HG03378 (cell line): ENCODE data around the gene TMEM141.

Experiments
- ATAC-seq: cut with Tn5 transposase; IDR thresholded peaks from one replicate; pipeline ENCODE4 v1.9.1; 2021; ENCODE audit warnings: mild to moderate bottlenecking, moderate library complexity; ENCODE audit not compliant: unreplicated experiment

Gene TMEM141

DNA sequence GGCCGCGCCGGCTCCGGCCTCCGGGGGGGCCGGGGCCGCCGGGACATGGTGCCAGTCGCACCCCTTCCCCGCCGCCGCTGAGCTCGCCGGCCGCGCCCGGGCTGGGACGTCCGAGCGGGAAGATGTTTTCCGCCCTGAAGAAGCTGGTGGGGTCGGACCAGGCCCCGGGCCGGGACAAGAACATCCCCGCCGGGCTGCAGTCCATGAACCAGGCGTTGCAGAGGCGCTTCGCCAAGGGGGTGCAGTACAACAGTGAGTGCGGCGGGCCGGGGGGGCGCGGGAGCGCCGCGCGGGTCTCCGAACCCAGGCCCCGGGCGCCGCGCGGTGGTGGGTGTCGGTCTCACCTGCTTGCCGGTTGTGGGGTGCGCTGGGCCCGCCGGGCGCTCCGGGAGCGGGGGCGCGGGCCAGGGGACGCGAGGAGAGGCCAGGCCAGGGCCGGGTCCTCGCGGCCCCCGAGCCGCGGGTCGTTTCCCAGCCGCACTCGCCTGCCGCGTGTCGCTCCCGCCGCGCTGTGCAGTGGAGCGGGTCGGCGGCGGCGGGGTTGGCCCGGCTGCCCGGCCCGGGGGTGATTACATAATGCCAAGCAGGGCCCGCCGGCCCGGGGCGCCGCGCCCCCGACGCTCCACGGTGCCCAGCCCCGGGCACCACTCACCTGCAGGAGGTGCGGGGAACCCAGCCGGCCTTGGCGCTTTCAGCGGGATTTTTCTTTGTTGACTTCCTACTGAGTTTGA, 17.1 kb downstream of the TMEM141 start:
- ATAC-seq, result no peak

DNA sequence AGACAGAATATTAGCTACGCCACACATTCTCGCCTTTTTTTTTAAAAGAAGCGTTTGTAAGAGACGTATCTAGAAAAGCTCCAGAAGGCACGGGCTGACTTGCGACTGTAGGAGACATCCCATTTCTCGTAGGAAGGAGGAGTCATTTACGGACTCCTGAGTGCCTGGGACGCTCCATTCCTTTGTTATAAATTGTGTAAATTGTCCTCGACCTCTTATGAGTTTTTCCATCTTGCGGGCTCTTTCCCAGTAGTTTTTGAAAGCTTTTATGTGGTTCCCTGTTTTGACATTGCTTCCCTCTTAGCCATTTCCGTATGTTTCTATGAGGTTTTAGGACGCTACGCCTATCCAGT, 17.6 kb downstream of the TMEM141 start:
- ATAC-seq, result no peak

DNA sequence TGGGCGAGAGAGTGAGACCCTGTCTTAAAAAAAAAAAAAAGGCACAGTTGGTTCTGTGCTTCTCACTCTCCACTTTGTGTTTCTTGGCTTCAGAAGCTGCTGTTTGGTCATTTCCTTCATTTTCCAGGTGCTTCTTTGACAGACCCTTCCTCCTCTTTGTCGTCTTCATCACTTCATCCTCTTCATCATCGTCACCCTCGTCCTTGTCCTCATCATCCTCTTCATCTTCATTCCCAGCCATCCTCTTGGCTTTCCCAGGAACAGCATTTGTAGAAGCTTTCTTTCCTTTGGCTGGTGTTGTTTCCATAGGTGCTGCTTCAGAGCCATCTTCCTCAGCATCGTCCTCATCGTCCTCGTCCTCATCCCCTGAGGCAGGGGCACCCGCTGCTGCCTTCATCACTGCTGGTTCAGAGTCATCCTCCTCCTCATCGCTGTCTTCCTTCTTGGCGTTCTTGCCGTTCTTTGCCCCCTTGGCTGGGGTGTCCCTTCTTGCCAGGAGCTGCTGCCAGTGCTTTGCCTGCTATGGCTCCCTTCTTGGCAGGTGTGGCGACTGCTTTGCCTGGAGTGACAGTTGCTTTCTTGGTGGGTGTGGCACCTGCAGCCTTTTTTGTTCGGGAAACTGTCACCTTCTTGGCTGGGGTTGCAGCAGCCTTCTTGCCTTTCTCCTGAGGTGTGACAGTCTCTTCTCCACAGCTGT, 23.7 kb downstream of the TMEM141 start:
- ATAC-seq, result no peak

DNA sequence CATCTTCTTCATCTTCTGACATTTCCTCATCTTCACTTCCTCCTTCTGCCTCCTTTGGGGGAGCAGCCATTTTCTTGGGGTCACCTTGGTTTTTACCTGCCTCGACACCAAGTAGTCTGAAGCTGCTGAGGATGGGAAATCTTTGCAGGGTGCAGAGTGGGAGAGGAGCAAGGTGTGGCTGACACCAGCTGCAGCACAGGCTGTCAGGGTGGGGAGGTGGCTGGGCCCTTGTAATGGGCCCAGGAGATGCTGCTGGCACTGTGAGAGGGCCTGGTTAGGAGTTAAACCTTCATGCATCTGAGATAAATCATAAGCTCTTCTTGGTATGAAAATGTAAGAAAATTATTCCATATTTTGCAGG, 24.3 kb downstream of the TMEM141 start:
- ATAC-seq, result no peak

DNA sequence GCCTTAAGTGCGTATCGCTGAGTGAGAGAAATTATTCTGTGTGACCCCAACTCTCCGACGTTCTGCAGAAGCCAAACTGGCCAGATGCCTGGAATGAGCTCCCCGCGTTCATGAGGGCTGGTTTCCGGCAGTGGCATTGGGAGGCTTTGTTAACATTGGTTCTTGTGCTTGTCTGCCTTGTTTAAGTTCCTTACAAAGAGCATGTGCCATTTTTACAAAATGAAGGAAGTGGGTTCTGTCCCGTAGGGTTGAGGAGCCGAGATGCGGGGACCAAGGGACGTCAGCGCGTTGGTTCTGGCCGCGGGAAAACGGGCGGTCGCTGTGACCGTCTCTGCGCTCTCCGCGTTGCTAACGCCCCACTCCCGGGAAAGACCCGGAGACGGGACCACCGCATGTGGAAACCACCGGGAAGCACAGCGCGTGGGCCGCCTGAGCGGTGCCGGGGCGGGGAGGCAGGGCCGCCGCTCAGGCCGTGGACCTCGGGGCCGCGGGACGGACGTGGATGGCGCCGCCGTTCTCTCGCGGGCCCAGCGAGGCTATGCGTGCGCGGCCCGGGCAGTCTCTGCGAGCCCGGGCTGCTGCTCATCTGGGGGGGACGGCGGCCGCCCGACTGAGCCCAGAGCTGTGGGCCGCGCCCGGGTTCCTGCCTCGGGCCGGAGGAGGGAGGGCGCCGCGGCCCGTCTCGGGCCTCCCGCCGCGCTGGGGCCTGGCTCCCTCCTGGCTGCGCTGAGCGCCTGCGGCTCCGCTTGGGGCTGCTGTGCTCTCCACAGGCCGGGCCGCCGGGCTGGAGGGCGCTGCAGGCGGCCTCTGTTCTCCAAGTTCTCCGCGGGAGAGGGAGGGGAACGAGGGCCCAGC, 30.1 kb downstream of the TMEM141 start:
- no peak for ATAC-seq

DNA sequence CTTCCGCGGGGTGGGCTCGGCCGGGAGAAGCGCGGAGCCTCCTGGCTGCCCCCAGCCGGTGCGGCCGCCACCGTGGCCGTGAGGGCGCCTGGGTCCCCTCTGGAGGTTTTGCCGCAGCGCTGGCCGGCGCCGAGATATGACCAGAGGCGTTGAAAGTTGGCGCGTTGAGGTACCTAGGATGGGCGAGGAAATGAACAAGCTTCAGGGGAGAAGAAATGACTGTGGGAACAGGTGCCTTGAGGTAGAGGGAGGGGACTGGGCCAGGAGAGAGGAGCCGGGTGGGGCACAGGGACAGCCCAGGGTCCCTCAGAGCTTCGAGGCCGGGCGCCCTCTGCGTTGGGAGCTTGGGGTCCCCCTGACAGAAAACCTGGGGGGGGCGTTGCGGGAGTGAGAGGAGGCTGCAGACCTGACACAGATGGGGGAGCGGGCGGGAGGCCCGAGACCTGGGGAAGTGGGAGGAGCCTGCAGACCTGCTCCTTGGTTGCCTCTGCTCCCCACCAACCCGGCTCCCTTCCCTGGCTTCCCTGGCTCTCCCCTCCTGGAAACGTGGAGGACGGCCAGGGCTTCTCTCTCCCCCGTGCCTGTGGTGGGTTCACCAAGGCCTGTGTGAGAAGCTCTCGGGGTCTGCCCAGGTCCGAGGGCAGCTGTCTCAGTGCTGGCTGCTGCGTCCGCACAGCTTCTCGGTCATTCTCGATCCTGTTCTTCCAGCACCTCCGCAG, 30.8 kb downstream of the TMEM141 start:
- no peak for ATAC-seq

DNA sequence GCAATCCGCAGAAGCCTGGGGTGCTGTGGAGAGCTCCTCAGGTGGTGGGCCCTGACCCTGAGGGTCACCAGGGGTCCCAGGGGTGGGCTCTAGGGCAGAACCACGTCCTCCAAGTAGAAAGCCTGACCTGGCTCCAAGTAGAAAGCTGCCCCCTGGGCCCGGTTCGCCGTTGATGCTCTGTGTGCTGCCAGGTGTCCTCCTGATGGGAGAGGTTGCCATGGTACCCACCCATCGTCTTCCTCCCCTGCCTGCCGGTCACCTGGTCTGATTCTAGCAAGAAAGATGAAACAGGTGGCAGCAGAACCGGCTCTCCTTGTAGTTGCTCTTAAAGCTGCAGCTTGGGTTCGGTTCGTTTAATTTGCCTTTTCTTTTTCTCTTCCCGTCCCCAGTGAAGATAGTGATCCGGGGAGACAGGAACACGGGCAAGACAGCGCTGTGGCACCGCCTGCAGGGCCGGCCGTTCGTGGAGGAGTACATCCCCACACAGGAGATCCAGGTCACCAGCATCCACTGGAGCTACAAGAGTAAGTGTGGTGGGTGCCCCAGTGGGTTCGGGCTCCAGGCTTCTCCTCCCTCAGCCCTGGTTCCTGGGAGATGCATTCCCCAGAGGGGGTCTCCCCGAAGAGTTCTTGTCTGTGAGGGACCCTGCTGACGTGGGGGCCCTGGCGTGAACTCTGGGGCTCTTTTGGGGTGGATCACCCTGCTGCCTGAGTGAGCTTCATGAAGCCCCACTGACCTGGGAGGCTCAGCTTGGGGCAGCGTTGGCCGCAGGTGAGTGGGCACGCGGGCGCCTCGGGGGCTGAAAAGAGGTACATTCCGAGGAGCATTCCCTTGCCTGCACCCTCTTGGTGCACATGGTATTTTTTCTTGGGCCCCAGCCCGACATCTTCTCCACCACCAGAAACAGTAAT, 32.2 kb downstream of the TMEM141 start:
- no peak for ATAC-seq

DNA sequence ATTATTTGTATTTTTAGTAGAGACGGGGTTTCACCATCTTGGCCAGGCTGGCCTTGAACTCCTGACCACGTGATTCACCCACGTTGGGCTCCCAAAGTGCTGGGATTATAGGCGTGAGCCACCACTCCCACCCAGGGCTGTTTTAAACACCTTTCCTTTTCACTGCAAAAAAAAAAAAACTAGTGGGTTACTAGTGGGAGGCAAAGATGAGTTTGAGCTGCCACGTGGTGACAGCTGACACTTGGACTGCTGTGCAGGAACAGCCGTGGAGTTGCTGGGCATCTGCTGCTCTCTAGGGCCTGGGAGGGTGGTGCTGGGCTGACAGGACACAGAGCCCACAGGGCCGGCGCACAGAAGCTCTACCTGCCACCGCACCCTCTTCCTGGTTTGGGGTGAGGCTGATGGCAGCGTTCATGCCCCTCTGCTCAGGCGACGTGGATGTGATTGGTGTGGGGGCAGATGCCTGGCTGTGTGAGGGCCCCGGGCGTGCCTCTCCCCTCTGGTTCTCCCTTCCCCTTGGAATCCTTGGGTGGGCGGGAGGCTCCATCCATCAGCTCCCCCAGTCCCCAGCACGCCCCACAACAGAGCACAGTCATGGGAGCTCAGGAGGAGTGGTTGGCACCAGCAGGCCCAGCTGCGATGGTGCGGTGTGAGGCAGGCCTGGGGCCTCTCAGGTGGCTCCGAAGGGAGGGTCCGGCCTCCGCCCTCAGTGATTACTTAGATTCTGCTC, 33.5 kb downstream of the TMEM141 start:
- ATAC-seq, result no peak

DNA sequence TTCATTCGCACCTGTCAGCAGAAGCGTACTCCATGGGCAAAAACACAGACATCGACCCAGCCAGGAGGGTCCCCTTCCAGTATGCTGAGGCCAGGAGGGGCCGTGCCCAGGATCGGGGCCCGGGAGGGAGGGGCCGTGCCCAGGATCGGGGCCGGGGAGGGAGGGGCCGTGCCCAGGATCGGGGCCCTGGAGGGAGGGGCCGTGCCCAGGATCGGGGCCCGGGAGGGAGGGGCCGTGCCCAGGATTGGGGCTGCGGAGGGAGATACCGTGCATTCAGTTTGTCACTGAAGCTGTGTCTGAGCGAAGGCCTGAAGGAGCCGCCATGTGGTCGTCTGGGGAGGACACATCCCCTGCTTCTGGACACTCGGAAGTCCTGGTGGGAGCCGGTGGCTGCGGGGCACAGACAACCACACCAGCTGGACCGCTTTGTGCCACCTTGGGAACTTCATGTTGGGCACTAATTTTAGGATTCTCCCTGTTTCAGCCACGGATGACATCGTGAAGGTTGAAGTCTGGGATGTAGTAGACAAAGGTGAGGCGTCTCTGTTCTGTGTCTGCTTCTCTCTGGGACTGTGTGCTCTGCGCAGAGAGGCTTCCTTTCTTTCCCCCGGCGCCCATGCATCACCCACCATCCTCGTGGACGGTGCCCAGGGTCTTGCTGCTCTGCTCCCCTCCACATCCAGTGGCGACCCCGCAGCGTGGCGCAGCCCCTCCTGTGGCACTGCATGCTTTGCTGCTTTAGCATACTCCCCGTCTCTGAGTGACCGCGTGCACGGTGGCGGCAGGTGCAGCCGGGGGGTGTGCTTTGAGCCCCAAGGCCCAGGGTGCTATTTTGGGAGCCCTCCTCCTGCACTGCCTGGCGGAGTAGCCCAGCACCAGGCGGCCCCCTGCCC, 34.4 kb downstream of the TMEM141 start:
- no peak for ATAC-seq

DNA sequence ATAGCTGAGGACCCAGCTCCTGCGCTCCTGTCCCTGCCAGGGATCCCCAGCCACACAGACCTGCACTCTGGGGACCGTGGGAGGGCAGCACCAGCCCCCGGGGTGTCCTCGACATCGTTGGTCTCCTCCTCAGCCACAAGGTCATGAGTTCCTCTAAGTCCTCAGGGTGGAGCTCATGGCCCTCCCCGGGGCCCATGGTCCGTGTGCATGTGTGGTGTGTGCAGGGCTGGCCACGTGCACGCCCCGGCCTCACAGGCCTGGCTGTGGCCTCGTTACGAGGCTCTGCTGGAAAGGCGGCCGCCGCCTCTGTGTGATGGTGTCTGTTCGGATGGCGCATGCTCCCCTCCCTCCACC, 35.0 kb downstream of the TMEM141 start:
- ATAC-seq, result no peak

DNA sequence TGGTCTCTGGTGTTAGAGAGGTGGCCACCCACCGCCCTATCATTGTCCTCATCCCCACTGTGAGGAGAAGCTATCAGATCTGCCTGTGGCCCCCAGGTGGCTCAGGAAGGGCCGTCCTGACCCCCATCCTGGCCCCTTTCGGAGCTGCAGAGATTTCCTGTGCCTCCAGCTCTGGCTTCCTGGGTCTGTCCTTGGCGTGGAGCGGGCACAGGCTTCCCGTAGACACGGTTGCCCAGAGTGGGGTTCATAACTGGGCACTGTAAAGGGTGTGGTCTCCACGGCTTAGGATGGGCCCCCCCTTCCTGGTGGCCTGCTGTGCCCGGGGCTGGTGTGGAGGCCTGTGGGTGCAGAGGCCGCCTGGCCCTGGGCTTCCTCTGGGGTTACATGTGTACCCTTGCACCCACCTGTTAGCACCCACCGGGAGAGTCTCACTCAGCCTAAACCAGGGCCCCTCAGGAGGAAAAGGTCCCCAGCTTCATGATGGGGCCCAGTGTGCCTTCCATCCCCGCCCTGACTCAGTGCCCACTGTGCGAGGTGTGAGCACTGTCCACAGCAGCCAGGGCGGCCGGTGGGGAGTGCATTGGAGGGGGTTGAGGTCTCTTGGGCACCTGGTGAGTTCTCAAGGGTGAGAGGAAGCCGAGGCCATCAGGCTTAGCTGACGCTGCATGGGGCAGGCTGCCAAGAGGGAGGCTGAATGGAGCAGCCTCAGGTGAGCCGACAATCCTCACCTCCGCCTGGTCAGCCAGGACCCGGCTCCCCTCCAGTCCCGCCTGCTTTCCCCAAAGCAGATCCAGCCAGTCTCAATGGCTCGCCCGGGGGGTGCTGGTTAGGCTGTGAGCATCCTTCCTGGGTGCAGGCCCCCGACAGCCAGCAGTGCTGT, 35.8 kb downstream of the TMEM141 start:
- ATAC-seq, result no peak

DNA sequence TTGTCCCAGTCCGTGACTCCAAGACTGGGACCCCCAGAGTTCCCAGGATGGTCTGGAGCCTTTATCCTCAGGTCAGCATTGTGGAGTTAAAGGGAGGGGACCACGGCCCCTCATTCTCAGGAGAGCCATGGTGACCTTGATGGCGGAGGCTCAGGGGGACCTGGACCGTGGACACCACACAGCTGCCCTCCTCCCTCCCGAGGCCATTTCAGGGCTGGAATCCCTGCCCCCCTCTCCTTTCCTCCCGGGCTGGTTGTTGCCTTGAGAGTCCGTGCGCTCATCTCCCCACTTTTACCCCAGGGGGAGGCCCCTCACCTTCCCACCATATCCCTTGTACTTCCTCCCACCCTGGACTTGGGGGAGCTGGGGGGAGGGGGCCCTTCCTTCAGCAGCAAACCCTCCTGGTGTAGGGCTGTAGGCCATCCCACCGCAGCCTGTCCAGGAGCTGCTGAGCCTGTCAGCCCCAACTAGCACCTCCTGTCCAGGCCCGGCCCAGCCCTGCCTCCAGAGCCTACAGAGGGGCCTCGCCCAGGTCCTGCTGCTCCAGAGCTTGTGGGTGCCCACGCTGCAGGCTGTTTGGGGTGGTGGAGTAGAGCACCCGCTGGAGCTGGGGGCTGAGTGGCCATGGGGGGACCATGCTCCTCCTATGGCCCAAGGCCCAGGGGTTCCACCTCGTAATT, 36.8 kb downstream of the TMEM141 start:
- no peak for ATAC-seq

DNA sequence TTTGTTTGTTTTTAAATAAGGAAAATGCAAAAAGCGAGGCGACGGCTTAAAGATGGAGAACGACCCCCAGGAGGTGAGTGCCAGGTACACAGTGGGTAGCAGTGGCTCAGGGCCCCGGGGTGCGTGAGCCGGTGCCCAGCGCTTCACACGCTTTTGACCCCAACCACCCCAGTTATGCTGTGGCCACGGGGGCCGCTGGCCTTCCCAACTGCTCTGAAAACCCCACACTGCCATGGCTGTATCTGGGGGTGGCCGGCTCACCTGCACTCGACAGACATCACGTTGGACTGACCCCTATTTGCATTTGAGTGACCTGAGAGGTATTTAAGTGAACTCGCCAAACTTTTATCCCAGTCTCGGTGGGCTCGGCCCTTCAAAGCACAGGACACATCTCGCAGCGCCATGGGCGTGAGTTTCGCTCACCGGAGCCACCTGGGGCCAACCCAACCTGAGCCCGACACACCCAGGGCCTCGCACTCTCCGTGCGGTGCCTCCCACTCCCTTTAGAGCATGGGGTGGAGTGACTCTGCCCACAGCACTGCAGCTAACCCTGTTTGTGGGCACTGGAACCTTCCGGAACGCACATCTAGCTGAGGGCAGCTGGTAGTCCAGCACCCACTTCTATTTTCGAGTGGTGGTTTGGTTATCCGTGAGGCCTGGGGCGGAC, 37.5 kb downstream of the TMEM141 start:
- no peak for ATAC-seq

DNA sequence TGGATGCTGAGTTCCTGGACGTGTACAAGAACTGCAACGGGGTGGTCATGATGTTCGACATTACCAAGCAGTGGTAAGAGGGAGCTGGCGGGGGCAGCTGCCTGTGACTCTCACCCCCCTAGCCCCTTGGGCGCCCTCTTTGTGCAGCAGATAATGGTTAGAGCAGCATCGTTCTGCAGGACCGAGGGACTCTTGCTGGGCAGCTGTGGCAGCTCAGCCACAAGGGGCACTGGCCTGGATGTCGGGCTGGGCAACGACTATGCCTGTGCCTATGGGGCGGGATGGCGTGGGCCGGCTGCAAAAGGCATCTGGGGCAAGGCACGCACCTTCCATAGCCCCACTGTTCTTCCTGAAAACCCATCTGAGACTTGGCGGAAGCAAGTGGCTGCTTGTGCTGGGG, 38.3 kb downstream of the TMEM141 start:
- no peak for ATAC-seq

DNA sequence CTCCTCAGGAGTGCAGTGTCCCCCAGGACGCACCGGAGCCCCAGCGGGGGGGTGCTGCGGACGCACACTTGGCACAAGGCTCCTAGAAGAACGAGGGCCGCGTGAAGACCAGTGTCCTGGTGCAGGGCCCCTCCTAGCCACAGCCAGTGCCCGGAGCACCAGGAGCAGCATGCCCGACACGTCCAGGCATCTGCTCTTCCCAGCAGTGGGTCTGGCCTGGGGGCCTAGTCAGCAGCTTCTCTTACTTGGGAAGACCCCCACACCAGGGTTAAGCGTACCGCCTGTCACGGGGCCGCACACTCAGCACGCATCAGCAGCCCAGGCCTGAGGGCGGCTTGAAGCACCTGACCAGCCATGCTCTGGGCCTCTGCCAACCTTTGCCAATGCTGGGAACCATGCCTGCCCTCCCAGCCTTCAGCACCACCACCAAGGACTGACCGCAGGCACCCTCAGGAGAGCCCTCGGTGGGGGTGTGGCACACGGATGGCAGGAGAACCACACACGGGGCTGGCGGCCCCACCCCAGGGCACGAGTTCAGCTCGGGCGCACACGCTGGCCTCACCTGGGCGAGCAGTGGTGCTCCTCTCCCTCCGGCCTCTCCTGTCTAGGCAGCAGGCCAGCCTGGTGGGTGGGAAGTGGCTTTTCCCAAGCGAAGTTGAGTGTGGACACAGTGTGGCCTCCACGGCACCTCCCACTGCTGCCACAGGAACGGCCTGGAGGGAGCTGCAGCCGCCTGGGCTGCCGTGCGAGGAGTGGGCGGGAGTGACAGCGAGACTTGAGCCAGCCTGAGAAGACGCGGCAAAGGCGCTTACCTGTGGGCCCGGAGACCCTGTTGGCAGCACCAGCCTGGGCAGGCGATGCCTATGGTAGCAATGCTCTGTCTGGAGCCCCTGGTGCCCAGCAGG, 39.1 kb downstream of the TMEM141 start:
- ATAC-seq, result no peak
